Activated CD8-positive, alpha-beta memory T cell treated with anti-CD3 and anti-CD28 coated beads, Interleukin-2, amount 50 U/mL, for 48 hours (primary cell): ENCODE data around the gene EVC.
"Not testable (repeated sequence)": the region's sequence is repeated elsewhere in the genome, so short reads cannot be mapped to it uniquely, and the experiment has no call there.

Experiments used
- DNase-seq: peaks from one replicate; pipeline ENCODE4 v3.0.0-alpha.2; 2020

EVC gene

GRCh38 chr4:5854929-5855328, 143.9 kb downstream of the EVC start:
- no peak for DNase-seq

GRCh38 chr4:5856362-5856761, 145.4 kb downstream of the EVC start:
- not testable (repeated sequence) for DNase-seq

- no peak for DNase-seq
These were observed 146.2 kb downstream of the EVC start for GRCh38 chr4:5857199-5857598.

- no peak for DNase-seq
These were observed 147.2 kb downstream of the EVC start for GRCh38 chr4:5858020-5858769.

GRCh38 chr4:5863461-5864113, 152.6 kb downstream of the EVC start:
- peak; percentile 72 for DNase-seq
